Measurements from ENCODE around the gene CASP4. TPM values are rescaled to one million over a fixed set of nuclear protein-coding genes. Genes with fewer than 3 reads are reported as not detected.
A peak's percentile ranks its signal among the peaks of the same experiment; 100 is the strongest.

The CASP4 gene
- polyA plus RNA-seq, 10 donors, result 19.7 to 40.3 (median 30.7) TPM

- peak; percentile 26 to 85 (median 62) for DNase-seq
Observed at GRCh38 chr11:104895634-104896033, 72.7 kb downstream of the CASP4 start.

- no peak for DNase-seq
Observed at GRCh38 chr11:104893876-104894275, 74.5 kb downstream of the CASP4 start.

Other genes starting within 250 kb of the CASP4 start
- under 1 TPM in 9 of 10 donors, not detected in 1; 0.16 to 0.62 (median 0.37) TPM for gene CASP12, start 70.1 kb downstream of the CASP4 start, polyA plus RNA-seq (ENCODE audit: insufficient read length in 10 of 10)
- gene CASP5, start 54.6 kb upstream of the CASP4 start, polyA plus RNA-seq (ENCODE audit: insufficient read length in 10 of 10), result under 1 TPM in 3 of 10 donors, not detected in 7; 0.27 to 0.79 (median 0.42) TPM
- gene CASP1, start 66.6 kb upstream of the CASP4 start, polyA plus RNA-seq (ENCODE audit: insufficient read length in 10 of 10), result 10 to 100 TPM in 5 of 10 donors, 1 to 10 TPM in 5; 7.9 to 19.2 (median 9.9) TPM
- gene CARD16, start 76.8 kb upstream of the CASP4 start, polyA plus RNA-seq (ENCODE audit: insufficient read length in 10 of 10), result 10 to 100 TPM in 7 of 10 donors, 1 to 10 TPM in 3; 7.9 to 20.4 (median 12.2) TPM
- gene CARD18, start 171.2 kb upstream of the CASP4 start, polyA plus RNA-seq (ENCODE audit: insufficient read length in 10 of 10), result under 1 TPM in 1 of 10 donors, not detected in 9; 0.91 TPM

All from muscle of back (tissue), 11 donors.